DMS 273 (cell line): ENCODE results near the gene EFCAB5.
"Not testable (repeated sequence)": the region's sequence is repeated elsewhere in the genome, so short reads cannot be mapped to it uniquely, and the experiment has no call there.

Experiments used
- DNase-seq: peaks from one replicate; lab custom pipeline; 2025; ENCODE audit not compliant: unreplicated experiment; lab: John Stamatoyannopoulos, UW

EFCAB5 gene

GRCh38 chr17:29941334-29941733 is at the start of gene EFCAB5:
Gene EFCAB5 (plus strand): TSS chr17:29941634. CDS start chr17:29941797, 163 bp downstream.
- DNase-seq = no peak

GRCh38 chr17:29892201-29892600 is 49.2 kb upstream of the EFCAB5 start:
- DNase-seq = no peak

- DNase-seq = not testable (repeated sequence)
Observed at GRCh38 chr17:29897136-29897535, 44.3 kb upstream of the EFCAB5 start.

- peak; percentile 12 for DNase-seq
Observed at GRCh38 chr17:29903471-29903870, 38.0 kb upstream of the EFCAB5 start.

- no peak for DNase-seq
Observed at GRCh38 chr17:29905086-29905878, 36.2 kb upstream of the EFCAB5 start.

GRCh38 chr17:29905879-29906167 is 35.6 kb upstream of the EFCAB5 start:
- no peak for DNase-seq

- DNase-seq = no peak
Observed at GRCh38 chr17:29906969-29907368, 34.5 kb upstream of the EFCAB5 start.

- DNase-seq = no peak
Observed at GRCh38 chr17:29909236-29910003, 32.0 kb upstream of the EFCAB5 start.

GRCh38 chr17:29911641-29912177 is 29.7 kb upstream of the EFCAB5 start:
- no peak for DNase-seq

GRCh38 chr17:29914819-29915537 is 26.5 kb upstream of the EFCAB5 start:
- DNase-seq = no peak

GRCh38 chr17:29918016-29918415 is 23.4 kb upstream of the EFCAB5 start:
- no peak for DNase-seq

- no peak for DNase-seq
Observed at GRCh38 chr17:29918922-29919856, 22.2 kb upstream of the EFCAB5 start.

GRCh38 chr17:29924786-29925185 is 16.6 kb upstream of the EFCAB5 start:
- DNase-seq = no peak

- DNase-seq = no peak
Observed at GRCh38 chr17:29927546-29927945, 13.9 kb upstream of the EFCAB5 start.

- DNase-seq = peak; percentile 81
Observed at GRCh38 chr17:29929006-29929532, 12.4 kb upstream of the EFCAB5 start.

- peak; percentile 98 for DNase-seq
Observed at GRCh38 chr17:29929533-29930408, 11.7 kb upstream of the EFCAB5 start, which contains the start of gene SSH2. Gene SSH2 (minus strand): TSS chr17:29930228. CDS start chr17:29930000, 228 bp downstream.

- peak; percentile 82 for DNase-seq
Observed at GRCh38 chr17:29930409-29931010, 10.9 kb upstream of the EFCAB5 start.

- peak; percentile 92 for DNase-seq
Observed at GRCh38 chr17:29931231-29931932, 10.1 kb upstream of the EFCAB5 start.
